CD14-positive monocyte (primary cell): ENCODE measurements around the gene OCEL1. TPM values are rescaled to one million over a fixed set of nuclear protein-coding genes. Genes with fewer than 3 reads are reported as not detected.

ENCODE experiments used
- DNase-seq, 3 donors: peaks; one replicate each; pipeline ENCODE4 v3.0.0-alpha.2; 2011 to 2022
- H2AFZ ChIP-seq: 2 replicates; pipeline ENCODE4 v1.6.0; 2012; ENCODE audit warnings: mild to moderate bottlenecking, low read depth, low read length, inconsistent platforms; ENCODE audit not compliant: insufficient read depth, poor library complexity, severe bottlenecking
- H3K27ac ChIP-seq, 2 donors: 1 replicate in 1 of 2; 2 replicates in 1 of 2; pipeline ENCODE4 v1.5.1; 2012 to 2013; ENCODE audit warnings: low read length in 2 of 2, control low read depth in 1 of 2, inconsistent platforms in 1 of 2, low read depth in 1 of 2, mild to moderate bottlenecking in 1 of 2
- H3K27me3 ChIP-seq, 2 donors: one replicate each; pipeline versions ENCODE4 v1.6.0 to v1.6.1; 2011 to 2013; ENCODE audit warnings: low read length in 2 of 2; ENCODE audit not compliant: control insufficient read depth in 2 of 2, insufficient read depth in 2 of 2
- H3K36me3 ChIP-seq, 2 donors: replicated peaks in 1 of 2; 1 replicate in 1 of 2; 2 replicates in 1 of 2; pipeline versions ENCODE4 v1.5.1 to v1.6.1; 2012 to 2013; ENCODE audit warnings: low read length in 2 of 2, control low read depth in 1 of 2, inconsistent platforms in 1 of 2, mild to moderate bottlenecking in 1 of 2; ENCODE audit not compliant: insufficient read depth in 2 of 2, control insufficient read depth in 1 of 2
- H3K4me1 ChIP-seq, 2 donors: 1 replicate in 1 of 2; 2 replicates in 1 of 2; pipeline versions ENCODE4 v1.5.1 to v1.6.1; 2012 to 2013; ENCODE audit warnings: low read length in 2 of 2, control low read depth in 1 of 2, inconsistent platforms in 1 of 2, mild to moderate bottlenecking in 1 of 2, moderate library complexity in 1 of 2; ENCODE audit not compliant: insufficient read depth in 2 of 2, control insufficient read depth in 1 of 2
- H3K4me2 ChIP-seq: replicated peaks from 2 replicates; pipeline ENCODE3; 2012; ENCODE audit warnings: low read length, moderate library complexity, mild to moderate bottlenecking; ENCODE audit not compliant: poor library complexity, severe bottlenecking; ENCODE audit errors: extremely low read depth
- H3K4me3 ChIP-seq, 3 experiments: fragments of 200-600 bp in 1 of 3; sonication (generic) in 1 of 3; replicated peaks in 1 of 3; 1 replicate in 2 of 3; 2 replicates in 1 of 3; pipeline ENCODE4 v1.5.1; 2011 to 2013; ENCODE audit warnings: low read length in 3 of 3, mild to moderate bottlenecking in 3 of 3, control low read depth in 2 of 3, low read depth in 2 of 3, inconsistent platforms in 1 of 3, moderate library complexity in 1 of 3
- H3K79me2 ChIP-seq: 2 replicates; pipeline ENCODE4 v1.6.0; 2012; ENCODE audit warnings: mild to moderate bottlenecking, control low read depth, inconsistent platforms, low read length, moderate library complexity; ENCODE audit not compliant: insufficient read depth
- H3K9ac ChIP-seq: 2 replicates; pipeline ENCODE4 v1.6.0; 2017; ENCODE audit warnings: low read length, mild to moderate bottlenecking; ENCODE audit not compliant: insufficient read depth, poor library complexity, severe bottlenecking
- H3K9me3 ChIP-seq, 2 donors: replicated peaks in 1 of 2; 1 replicate in 1 of 2; 2 replicates in 1 of 2; pipeline versions ENCODE4 v1.5.1 to v1.6.1; 2012 to 2013; ENCODE audit warnings: low read length in 2 of 2, control low read depth in 1 of 2; ENCODE audit not compliant: control insufficient read depth in 1 of 2, insufficient read depth in 1 of 2
- H4K20me1 ChIP-seq: 2 replicates; pipeline ENCODE4 v1.6.0; 2012; ENCODE audit warnings: mild to moderate bottlenecking, low read length, control low read depth, moderate library complexity; ENCODE audit not compliant: insufficient read depth
- H3K27ac Mint-ChIP-seq, 7 donors: one replicate each; pipeline ENCODE4 v1.8.0; 2020; ENCODE audit warnings: mild to moderate bottlenecking in 7 of 7, mixed read lengths in 7 of 7, moderate library complexity in 6 of 7, inconsistent platforms in 2 of 7
- H3K27me3 Mint-ChIP-seq, 3 donors: one replicate each; pipeline ENCODE4 v1.8.0; 2021 to 2022; ENCODE audit warnings: low read depth in 3 of 3, mild to moderate bottlenecking in 3 of 3, mixed read lengths in 3 of 3, moderate library complexity in 3 of 3, inconsistent platforms in 1 of 3
- H3K36me3 Mint-ChIP-seq, 2 donors: one replicate each; pipeline ENCODE4 v1.8.0; 2020; ENCODE audit warnings: mixed read lengths in 2 of 2, inconsistent platforms in 1 of 2, mild to moderate bottlenecking in 1 of 2
- H3K4me1 Mint-ChIP-seq: one replicate; pipeline ENCODE4 v1.8.0; 2020; ENCODE audit warnings: mild to moderate bottlenecking, mixed read lengths
- H3K4me3 Mint-ChIP-seq, 2 donors: one replicate each; pipeline ENCODE4 v1.8.0; 2020; ENCODE audit warnings: mild to moderate bottlenecking in 2 of 2, mixed read lengths in 2 of 2, moderate library complexity in 1 of 2
- H3K9me3 Mint-ChIP-seq, 7 donors: one replicate each; pipeline ENCODE4 v1.8.0; 2020 to 2022; ENCODE audit warnings: mixed read lengths in 7 of 7, mild to moderate bottlenecking in 6 of 7, moderate library complexity in 6 of 7, inconsistent platforms in 2 of 7
- CTCF ChIP-seq: fragments of 200-600 bp; IDR thresholded peaks from one replicate; pipeline ENCODE4 v1.8.0; 2022; ENCODE audit warnings: antibody characterized with exemption, mild to moderate bottlenecking
- WGBS: methylation state at CpG from one replicate; pipeline ENCODE4 v1.1.5; 2013; ENCODE audit warnings: missing lambda C conversion rate; ENCODE audit not compliant: insufficient coverage; 5-methylcytosine and 5-hydroxymethylcytosine counted together
- intact Hi-C, 2 donors: fragments of 100-400 bp; cut with micrococcal nuclease; formaldehyde crosslinking; loops; one replicate each; pipeline versions ENCODE4 v1.15.0 to v1.15.1; 2023
- polyA plus RNA-seq, 3 donors: library from polyadenylated mRNA; depleted of rRNA in 1 of 3; unstranded in 2 of 3; stranded (reverse) in 1 of 3; fragments of 300-500 nt in 2 of 3; fragments of >200 nt in 1 of 3; fragmentation: Illumina TruSeq in 2 of 3; gene quantifications; 1 replicate in 2 of 3; 2 replicates in 1 of 3; pipeline ENCODE4 v1.2.3, GENCODE V29; 2012 to 2021

The OCEL1 gene
- polyA plus RNA-seq, 3 donors, result 31.8 to 59.9 (median 57.6) TPM

GRCh38 chr19:17180997-17181702, 44.9 kb upstream of the OCEL1 start:
- Histone ChIP-seq H3K4me2 (no peak overlapping the region), H3K36me3 (peaks cover 67 to 75% of the 10 kb centered on the region in 2 donors), H4K20me1 (peaks cover 28% of the 10 kb centered on the region), H3K27ac (no peak overlapping the region), H3K9me3 (no peaks in the 10 kb centered on the region), H3K9ac (no peak overlapping the region), H2AFZ (no peak overlapping the region), H3K79me2 (no peaks in the 10 kb centered on the region), H3K4me1 (peaks cover 24 to 29% of the 10 kb centered on the region in 2 donors), H3K27me3 (no peaks in the 10 kb centered on the region), H3K4me3 (no peak overlapping the region)
- Mint-ChIP-seq H3K27ac (peak overlapping the region in 3 of 7 donors; percentile 17 to 56 (median 36)), H3K9me3 (peaks cover 0 to 2% (median 0%) of the 10 kb centered on the region in 7 donors), H3K27me3 (peaks cover 0 to 3% (median 0%) of the 10 kb centered on the region in 3 donors), H3K4me1 (peaks cover 30% of the 10 kb centered on the region), H3K4me3 (no peak overlapping the region), H3K36me3 (peaks cover 55 to 80% of the 10 kb centered on the region in 2 donors)
- whole genome bisulfite sequencing, result 92% methylated on average over 20 of the region's 22 CpGs
- no peak for TF ChIP-seq CTCF
- no peak for DNase-seq
- intact Hi-C loops, result loop anchor here (5.0 kb wide), 2 partner anchors 114 to 409 kb away; no protein-coding TSS in a partner anchor

GRCh38 chr19:17183271-17183761, 42.7 kb upstream of the OCEL1 start:
- H3K36me3 Mint-ChIP-seq, result peaks cover 56 to 80% of the 10 kb centered on the region in 2 donors
- H3K9me3 Mint-ChIP-seq, result peaks cover 0 to 2% (median 0%) of the 10 kb centered on the region in 7 donors
- H3K4me1 Mint-ChIP-seq, result peaks cover 30% of the 10 kb centered on the region
- DNase-seq, result peak; percentile 12 to 29 (median 14)
- peaks cover 27% of the 10 kb centered on the region for H4K20me1 ChIP-seq
- peak; percentile 22 for TF ChIP-seq CTCF
- H3K4me1 ChIP-seq, result peaks cover 24 to 29% of the 10 kb centered on the region in 2 donors
- peaks cover 67 to 75% of the 10 kb centered on the region in 2 donors for H3K36me3 ChIP-seq
- peak overlapping the region; percentile 71 for H3K4me2 ChIP-seq
- WGBS, result 5% methylated on average over 7 of the region's 14 CpGs
- no peaks in the 10 kb centered on the region for H3K9me3 ChIP-seq
- H3K27ac ChIP-seq, result peak overlapping the region; percentile 69 to 75
- peaks cover 0 to 3% (median 0%) of the 10 kb centered on the region in 3 donors for H3K27me3 Mint-ChIP-seq
- H3K27ac Mint-ChIP-seq, result peak overlapping the region; percentile 87 to 96 (median 93)
- peak overlapping the region; percentile 44 for H3K9ac ChIP-seq
- no peaks in the 10 kb centered on the region for H3K79me2 ChIP-seq
- intact Hi-C loops, result loop anchor here (5.0 kb wide), 2 partner anchors 116 to 411 kb away; no protein-coding TSS in a partner anchor
- peak overlapping the region; percentile 75 to 89 for H3K4me3 Mint-ChIP-seq
- H2AFZ ChIP-seq, result no peak overlapping the region
- peak overlapping the region in 2 of 3 experiments; percentile 5 to 61 for H3K4me3 ChIP-seq
- no peaks in the 10 kb centered on the region for H3K27me3 ChIP-seq
